ENCODE measurements around the gene BCL7B.
"Not testable (repeated sequence)": the region's sequence is repeated elsewhere in the genome, so short reads cannot be mapped to it uniquely, and the experiment has no call there.

BCL7B gene

DNA sequence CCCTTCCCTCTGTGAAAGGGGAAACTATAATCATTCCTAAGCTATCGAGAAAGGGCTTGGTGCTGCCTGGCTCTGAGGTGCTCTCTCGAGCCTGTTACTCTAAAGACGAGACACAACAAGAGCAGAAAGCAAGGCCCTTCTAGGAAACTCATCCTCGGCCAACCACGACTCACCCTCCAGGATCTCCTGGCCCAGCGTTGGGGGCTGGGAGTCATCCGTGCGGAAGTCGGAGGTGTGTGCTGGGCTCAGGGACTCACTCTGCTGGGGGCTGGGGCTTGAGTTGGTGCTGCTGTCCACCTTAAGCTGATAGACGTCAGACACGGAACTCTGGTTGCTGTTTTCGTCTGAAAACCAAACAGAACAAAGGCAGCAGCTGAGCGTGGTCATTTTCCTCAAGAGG lies 17.8 kb downstream of the BCL7B start:
- H3K4me3 ChIP-seq (ENCODE audit: low read depth, low read length): no peak overlapping the region
- TF ChIP-seq, protein P1, sequence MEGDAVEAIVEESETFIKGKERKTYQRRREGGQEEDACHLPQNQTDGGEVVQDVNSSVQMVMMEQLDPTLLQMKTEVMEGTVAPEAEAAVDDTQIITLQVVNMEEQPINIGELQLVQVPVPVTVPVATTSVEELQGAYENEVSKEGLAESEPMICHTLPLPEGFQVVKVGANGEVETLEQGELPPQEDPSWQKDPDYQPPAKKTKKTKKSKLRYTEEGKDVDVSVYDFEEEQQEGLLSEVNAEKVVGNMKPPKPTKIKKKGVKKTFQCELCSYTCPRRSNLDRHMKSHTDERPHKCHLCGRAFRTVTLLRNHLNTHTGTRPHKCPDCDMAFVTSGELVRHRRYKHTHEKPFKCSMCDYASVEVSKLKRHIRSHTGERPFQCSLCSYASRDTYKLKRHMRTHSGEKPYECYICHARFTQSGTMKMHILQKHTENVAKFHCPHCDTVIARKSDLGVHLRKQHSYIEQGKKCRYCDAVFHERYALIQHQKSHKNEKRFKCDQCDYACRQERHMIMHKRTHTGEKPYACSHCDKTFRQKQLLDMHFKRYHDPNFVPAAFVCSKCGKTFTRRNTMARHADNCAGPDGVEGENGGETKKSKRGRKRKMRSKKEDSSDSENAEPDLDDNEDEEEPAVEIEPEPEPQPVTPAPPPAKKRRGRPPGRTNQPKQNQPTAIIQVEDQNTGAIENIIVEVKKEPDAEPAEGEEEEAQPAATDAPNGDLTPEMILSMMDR (IDR thresholded peaks at IDR 0.05; ENCODE audit: low read depth, low read length): no peak

GRCh38 chr7:73538510-73538909 lies 19.0 kb downstream of the BCL7B start:
- H3K4me3 ChIP-seq (ENCODE audit: low read depth, low read length): not testable (repeated sequence)

DNA sequence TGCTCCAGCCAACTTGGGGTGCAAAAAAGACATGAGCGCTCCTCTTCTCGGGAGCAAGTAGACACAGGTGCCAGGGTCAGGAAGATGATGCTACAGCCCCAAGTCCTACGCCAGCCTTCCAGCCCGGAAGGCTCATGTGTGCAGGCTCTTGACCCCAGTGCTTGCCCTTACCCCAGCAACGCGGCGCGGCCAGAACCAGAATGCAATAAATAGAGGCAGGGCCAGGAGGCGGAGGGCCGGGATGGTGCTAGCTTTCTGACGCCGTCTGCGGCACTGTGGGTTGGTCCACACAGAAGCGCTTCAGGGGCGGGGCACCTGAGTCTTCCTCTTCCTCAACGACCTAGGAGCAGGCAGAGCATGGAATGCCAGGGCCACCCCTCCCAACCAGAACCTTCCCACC lies 20.4 kb downstream of the BCL7B start:
- H3K4me3 ChIP-seq (ENCODE audit: low read depth, low read length): no peak overlapping the region
- TF ChIP-seq, protein P1 (IDR thresholded peaks at IDR 0.05; ENCODE audit: low read depth, low read length): no peak

DNA sequence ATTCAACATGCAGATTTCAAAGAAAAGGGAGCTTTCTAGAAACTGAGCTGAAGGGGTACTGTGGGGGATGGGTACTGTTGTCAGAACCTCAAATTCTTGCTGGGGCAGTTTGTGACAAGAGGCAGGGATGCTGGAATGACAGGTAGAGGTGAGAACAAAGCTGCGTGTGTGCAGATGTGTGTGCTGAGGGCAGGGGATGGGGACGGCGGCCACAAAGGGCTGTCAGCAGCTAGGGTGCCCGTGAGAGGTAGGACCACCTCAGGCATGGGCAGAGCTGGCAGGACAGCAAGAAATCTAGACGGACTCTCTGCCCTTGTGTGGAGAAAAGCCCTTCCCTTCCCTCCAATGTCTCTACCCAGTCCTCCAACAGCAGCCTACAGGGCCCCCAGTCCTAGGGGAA lies 21.0 kb downstream of the BCL7B start:
- TF ChIP-seq, protein P1 (IDR thresholded peaks at IDR 0.05; ENCODE audit: low read depth, low read length): no peak
- no peak overlapping the region for H3K4me3 ChIP-seq (ENCODE audit: low read depth, low read length)

DNA sequence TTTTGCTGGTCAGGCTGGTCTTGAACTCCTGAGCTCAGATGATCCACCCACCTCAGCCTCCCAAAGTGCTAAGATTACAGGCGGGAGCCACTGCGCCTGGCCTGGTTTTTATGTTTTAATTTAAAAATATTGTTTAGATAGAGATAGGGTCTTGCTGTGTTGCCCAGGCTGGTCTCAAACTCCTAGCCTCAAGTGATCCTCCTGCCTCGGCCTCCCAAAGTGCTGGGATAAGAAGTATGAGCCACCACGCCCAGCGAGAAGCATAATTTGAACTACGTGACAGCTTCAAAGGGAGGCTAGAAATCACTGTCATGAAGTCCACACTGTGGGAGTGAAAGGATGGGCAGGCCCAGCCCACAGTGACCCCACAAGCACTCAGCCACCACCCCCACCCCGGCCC lies 21.6 kb downstream of the BCL7B start:
- not testable (repeated sequence) for H3K4me3 ChIP-seq (ENCODE audit: low read depth, low read length)

GRCh38 chr7:73533742-73534141 lies 23.7 kb downstream of the BCL7B start:
- H3K4me3 ChIP-seq (ENCODE audit: low read depth, low read length): no peak overlapping the region
- TF ChIP-seq, protein P1 (IDR thresholded peaks at IDR 0.05; ENCODE audit: low read depth, low read length): no peak

DNA sequence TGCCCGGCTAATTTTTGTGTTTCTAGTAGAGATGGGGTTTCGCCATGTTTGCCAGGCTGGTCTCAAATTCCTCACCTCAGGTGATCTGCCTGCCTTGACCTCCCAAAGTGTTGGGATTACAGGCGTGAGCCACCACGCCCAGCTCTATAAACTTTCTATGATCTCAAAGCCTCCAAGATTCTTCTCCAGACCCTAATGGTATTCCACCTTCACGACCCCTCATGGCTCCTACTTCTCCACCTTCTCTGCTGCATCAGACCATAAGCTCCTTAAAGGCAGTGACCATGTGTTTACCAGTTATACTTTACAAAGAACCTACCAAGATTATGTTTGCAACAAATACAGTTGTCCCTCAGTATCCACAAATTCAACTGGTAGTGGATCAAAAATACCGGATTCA lies 25.3 kb downstream of the BCL7B start:
- TF ChIP-seq, protein P1 (IDR thresholded peaks at IDR 0.05; ENCODE audit: low read depth, low read length): no peak
- H3K4me3 ChIP-seq (ENCODE audit: low read depth, low read length): no peak overlapping the region

- TF ChIP-seq, protein P1 (IDR thresholded peaks at IDR 0.05; ENCODE audit: low read depth, low read length): no peak
- H3K4me3 ChIP-seq (ENCODE audit: low read depth, low read length): no peak overlapping the region
Observed at GRCh38 chr7:73530800-73531199, 26.7 kb downstream of the BCL7B start.
